Stimulated activated CD4-positive, alpha-beta T cell treated with anti-CD3 and anti-CD28 coated beads, Interleukin-15, amount 100 ng/mL, for 1 hour (primary cell): Measurements from ENCODE around the gene HSPA8.
"Not testable (repeated sequence)": the region's sequence is repeated elsewhere in the genome, so short reads cannot be mapped to it uniquely, and the experiment has no call there.

ENCODE experiments used
- DNase-seq, 2 donors: peaks; one replicate each; pipeline ENCODE4 v3.0.0-alpha.2; 2020; ENCODE audit warnings: low read depth in 1 of 2, low spot score in 1 of 2

HSPA8 gene

DNA sequence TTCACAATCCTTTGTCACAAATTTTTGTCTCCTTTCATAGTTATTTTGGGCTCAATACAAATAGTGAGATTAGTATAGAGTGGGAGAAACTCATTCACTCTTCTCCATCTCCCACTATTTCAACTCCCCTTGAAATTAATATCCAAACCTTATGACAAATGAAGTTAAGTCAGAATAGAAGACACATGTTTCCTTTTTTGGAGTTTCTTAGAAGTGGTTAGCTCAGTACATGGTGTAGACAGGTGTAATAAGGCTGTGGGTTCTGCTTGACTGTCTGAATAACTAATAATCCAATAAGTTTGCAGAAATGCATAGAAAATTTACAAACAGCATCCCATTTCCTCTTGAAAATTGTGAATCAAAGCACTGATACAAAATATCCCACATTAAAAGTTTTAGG lies 10.8 kb upstream of the HSPA8 start:
- DNase-seq, result no peak

DNA sequence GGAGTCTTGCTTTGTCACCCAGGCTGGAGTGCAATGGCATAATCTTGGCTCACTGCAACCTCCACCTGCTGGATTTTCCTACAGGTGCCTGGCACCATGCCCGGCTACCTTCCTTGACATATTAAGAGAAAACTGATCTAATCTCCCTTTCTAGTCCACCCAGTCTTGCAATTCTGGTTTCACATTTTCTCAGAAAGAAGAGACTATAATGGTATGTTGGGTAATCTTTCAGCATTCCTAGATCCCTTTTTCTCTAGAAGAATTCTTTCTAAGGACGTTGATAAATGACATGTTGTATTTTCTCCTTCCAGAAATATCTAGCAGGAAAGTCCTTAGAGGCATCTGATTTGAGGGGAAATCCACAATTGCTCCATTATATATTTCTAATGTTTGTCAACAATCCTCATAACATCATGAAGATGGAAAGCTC lies 10.4 kb upstream of the HSPA8 start:
- DNase-seq, result no peak

DNA sequence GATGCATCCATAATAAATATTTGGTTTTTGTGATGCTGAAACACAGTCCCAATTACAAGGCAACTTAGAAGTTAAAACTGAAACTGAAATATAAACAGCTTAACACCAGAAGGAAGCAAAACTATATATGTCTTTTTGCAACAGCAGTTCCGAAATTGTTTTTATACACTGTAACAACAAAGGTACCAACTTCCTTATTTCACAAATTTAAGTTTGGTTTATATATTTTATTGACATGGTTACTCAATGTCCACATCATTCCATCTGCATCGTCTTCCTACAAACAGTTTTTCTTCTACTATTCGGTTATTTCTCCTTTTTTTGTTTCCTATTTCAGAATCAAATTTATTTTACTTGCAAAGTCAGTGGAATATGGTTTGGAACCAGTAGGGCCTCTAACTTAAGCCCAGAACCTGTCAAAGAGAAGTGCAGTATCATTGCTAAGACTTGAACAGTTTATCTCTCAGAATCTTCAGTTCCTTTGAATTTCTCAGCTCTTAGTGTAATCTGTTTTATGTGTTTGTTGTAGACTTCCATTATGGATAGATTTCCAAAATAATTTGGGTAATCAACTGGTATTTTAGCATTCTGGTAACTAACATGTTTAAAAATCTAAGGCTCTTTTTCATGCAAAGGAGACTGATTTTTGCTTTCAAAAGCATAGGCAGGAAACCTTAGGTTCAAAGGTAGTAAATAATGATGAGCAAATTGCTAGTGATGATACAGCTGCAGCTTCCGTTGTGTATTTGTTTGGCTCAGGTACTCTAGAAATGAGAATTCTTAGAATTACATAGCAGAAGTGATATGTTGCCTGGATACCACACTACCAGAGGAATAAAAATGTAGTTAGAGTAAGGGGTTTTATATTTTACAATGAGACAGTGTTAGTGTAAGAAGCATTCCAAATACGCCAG lies 8.2 kb upstream of the HSPA8 start:
- no peak for DNase-seq

- no peak for DNase-seq
Observed at GRCh38 chr11:123065621-123066020, 3.7 kb upstream of the HSPA8 start.

- DNase-seq, result no peak
Observed at GRCh38 chr11:123063826-123064657, 2.1 kb upstream of the HSPA8 start.

DNA sequence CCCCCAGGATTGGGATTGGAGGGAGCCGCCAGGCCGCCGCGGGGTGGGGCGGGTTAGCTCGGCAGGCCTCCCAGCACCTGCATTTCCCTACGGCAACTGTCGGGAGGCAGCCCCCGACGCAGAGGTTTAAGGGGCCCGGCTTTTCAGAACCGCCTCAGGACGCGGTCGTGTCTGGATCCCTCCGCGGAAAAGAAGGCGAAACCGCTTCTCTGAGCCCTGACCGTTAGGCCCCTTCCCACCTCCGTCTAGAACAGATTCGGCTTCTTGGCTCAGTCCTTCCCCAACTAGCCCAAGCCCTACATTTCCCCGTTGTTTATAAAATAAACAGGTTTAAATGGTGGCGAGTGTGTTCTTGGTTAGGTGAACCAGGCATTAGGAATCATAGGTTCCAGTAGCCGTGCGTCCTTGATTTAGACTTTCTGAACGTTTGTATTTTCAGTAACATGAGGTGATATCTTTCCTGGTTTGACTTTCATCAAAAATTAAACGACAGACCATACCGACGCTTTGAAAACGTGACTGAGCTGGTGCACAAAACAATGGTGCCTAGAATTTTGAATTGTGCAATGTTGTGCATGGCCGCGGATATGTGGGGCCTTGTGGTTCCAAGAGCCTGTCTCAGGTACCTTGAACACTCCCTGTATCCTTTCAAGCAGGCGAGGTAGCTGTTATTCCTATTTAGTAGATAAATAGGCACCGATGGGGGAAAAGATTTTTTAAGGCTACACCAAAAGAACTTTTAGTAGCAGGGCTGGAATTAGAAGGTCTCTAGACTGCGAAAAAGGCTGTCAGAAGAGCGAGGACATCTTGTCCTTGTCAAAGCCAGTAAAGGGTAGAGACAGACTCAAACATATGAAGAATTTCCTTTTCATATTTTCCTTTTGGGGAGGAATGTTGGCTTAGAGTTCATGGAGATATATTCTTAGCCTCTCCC lies 1.2 kb upstream of the HSPA8 start:
- DNase-seq, result no peak

DNA sequence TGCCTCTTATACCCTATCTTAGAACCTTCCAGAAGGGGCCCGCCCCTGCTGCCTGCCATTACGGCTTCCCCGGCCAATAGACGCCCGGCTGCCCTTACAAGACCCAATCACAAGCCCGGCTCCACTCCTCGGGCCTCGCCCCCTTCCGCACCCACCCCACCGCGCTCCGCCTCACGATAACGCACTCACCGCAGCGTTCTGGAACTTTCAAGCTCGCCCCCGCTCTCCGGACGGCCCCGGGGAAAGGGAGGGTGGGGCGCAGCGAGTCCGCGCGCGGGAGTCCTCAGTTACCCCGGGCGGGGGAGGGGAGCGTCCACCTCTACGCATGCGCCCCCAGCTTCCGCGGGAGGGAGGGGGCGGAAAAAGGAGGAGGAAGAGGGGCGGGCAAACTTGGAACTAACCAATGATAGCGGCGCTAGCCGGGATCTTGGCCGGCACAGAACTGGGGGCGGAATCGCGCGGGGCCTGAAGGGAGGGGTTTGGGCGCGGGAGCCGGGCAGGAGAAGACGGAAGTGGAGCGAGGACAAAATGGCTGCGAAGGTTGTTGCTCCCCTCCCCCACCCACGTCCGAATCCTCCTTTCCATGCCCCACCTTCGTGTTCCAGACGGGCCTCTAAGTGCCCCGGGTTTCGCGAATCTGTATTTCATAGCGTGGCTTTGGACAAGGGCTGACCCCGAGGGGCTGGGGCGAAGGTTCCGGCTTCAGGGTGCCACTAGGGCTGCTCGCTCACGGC lies 389 bp upstream of the HSPA8 start:
- peak; percentile 99 for DNase-seq

DNA sequence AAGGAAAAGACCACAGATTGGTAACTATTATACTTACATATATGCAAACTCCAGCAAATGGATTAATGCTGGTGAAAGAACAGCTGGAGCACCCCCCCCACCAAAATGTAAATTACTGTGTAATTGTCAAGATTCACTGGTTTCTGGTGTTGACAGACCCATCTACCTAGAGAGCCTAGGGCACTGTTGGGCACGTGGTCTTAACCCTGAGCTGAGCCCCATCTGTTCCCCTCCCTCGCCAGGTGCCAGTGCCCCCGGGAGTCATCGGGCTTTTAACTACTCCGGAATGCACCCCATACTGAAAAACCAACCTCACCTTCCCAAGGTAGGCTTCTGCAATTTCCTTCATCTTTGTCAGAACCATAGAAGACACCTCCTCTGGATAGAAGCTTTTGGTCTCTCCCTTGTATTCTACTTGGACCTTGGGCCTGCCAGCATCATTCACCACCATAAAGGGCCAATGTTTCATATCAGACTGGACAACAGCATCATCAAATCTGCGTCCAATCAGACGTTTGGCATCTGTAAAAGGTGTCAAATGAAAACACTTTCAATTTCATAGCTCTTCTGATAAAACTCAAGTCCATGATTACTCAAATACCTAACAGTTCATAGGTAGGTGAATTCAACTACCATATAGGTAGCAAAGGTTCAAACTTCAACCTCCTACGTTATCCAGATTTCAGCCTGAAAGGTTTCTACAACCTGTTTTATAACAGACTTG lies 1.5 kb downstream of the HSPA8 start:
- DNase-seq, result no peak

GRCh38 chr11:123059041-123059920 lies 2.7 kb downstream of the HSPA8 start:
- not testable (repeated sequence) for DNase-seq

DNA sequence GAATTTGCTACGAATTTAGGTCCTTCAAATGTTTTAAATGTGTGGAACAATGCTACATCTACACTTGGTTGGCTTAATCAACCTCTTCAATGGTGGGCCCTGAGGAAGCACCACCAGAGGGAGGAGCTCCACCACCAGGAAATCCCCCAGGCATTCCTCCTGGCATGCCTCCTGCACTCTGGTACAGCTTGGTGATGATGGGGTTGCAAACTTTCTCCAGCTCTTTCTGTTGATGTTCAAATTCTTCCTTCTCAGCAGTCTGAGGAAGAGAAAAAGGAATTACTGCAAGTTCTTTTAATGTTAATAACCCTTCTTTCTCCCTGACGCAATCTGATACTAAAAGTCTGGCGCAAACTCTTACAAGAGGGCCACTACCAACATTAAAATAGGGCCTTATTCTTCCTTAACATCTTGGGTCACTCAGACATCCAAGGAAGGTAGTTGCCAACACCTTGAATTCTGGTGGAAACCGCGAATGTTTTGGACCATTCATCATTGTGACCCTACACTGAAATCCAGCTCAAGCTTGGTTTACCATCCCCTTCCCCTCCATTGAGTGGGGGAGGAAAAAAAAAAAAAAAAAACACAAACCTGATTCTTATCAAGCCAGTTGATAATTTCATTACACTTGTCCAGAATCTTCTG lies 4.2 kb downstream of the HSPA8 start:
- DNase-seq, result no peak

DNA sequence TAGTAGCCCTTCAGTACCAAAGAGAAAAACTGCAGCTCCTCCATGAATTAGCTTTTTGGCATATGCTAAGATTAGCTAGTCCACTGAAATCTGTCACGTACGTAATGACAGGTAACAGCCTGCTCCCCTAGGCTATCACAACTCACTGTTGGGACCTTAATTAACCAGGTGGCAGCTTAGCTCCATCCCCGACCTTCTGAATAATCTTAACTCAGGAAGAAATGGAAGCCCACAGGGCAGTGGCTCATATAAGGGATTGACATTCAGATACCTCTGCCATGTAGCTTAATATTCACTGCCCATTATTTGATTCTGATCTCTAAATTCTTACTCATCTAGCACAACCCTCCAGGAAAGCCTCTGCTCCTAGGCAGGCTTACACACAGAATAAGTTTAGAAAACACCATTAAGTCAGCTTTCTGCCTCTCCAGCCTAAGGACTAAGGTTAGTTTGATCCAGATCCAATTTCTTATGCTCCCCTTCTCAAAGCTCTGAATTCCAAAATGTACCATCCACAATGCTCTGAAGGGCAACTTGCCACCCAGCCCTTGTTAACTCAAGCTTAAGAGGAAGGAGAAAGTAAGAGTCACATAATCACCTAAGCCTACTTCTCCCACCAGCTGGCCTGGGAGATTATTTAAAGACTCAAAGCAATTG lies 5.0 kb downstream of the HSPA8 start:
- no peak for DNase-seq

DNA sequence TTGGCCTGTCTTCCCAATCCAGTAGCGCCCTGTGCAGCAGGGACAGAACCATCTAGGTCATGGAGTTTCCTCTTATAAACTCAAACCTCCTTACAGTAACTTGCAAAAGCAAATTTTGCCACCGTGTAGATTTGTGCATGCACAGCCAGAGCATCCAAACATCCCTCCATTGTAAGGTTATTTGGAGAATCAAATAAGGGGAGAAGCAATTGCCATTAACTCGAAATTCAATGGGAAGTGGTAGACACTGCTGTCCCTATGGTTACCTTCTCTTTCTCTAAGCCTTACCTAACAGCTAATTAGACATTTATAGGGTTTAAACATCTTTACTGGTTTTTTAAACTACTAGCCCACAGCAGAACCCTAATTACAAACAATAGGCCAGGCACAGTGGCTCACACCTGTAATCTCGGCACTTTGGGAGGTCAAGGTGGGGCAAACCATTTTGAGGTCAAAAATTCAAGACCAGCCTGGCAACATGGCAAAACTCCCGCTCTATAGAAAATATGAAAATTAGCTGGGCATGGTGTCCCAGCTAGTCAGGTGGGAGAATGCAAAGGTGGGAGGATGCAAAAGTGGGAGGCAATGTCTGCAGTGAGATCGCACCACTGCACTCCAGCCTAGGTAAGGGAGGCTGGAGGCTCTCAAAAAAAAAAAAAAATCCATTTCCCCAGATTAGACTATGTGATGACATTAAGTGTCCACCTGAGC lies 6.6 kb downstream of the HSPA8 start:
- no peak for DNase-seq

DNA sequence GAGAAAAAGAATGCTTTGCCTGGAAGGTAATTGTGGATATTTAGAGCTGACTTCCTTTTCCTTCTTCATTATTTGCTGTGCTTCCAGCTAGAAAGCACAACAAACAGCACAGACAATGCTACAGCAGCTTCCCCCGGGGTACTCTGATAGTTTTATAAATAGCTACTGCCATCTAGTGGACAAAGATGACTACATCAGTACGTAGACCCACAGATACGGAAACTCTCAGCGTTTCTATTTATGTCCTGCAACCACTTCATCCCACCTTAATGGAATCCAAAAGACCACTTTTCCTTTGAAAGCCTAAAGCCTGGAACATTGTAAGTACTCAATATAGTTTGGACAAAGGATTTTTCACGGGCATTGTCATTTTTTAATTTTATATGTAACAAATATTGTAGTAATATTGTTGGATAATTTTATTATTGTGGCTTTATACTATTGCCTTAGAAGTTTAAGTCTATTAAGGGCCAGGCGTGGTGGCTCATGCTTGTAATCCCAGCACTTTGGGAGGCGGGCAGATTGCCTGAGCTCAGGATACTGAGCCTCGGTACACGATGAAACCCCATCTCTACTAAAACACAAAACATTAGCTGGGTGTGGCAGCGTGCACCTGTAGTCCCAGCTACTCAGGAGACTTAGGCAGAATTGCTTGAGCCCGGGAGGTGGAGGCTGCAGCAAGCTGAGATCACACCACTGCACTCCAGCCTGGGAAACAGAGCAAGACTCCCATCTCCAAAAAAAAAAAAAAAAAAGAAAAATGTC lies 7.5 kb downstream of the HSPA8 start:
- DNase-seq, result no peak

- DNase-seq, result no peak
Observed at GRCh38 chr11:123052901-123053721, 8.8 kb downstream of the HSPA8 start.

DNA sequence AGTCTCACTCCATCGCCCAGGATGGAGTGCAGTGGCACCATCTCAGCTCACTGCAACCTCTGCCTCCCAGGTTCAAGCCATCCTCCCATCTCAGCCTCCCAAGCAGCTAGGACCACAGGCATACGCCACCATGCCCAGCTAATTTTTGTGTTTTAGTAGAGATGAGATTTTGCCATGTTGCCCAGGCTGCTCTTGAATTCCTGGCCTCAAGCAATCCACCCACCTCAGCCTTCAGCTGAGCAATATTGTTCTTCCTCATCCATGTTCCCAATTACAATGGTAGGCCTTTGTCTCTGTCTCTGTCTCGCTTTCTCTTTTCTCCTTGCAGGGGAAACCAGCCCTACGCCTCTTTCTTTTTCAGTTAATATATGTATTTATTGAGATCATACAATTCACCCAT lies 10.3 kb downstream of the HSPA8 start:
- no peak for DNase-seq

GRCh38 chr11:123051146-123051545 lies 10.8 kb downstream of the HSPA8 start:
- no peak for DNase-seq
